GM19328 (cell line): ENCODE data around the gene CD99L2.

ENCODE experiments used
- ATAC-seq: cut with Tn5 transposase; IDR thresholded peaks from one replicate; pipeline ENCODE4 v1.9.1; 2021; ENCODE audit warnings: mild to moderate bottlenecking, moderate library complexity; ENCODE audit not compliant: unreplicated experiment

CD99L2 gene

DNA sequence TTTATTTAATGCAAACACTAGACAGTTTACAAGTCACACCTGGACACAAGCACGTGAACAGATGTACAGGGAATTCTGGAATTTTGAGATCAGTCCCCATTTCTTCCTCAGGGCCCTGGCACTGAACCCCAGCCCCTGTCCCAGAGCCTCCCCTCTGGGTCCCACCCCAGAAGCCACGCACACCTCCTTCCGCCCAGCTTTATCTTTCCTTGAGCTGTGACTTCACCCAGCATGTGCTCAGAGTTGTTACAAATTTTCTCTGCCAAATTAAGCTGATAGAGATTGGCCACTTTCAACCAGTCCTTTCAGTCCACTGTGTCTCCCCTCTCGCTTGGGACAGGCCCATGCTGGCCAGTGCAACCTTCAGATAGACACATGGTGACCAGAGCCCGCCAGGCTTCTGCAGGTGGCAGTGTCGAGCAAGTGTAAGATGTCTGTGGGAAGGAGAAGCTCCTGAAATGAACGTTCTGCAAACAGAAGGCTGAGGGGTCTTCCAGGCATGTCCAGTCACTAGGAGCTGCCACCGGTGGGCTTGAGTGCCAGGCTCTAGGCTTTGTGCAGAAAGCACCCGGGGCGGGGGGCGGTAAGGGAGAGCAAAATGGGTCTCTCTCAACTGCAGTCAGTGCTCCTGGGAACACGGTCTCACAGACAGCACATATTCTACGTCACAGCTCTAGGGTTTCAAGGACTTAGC is 132.0 kb downstream of the CD99L2 start:
- no peak for ATAC-seq

- no peak for ATAC-seq
These were observed 132.6 kb downstream of the CD99L2 start for GRCh38 chrX:150765782-150766350.

- ATAC-seq = no peak
These were observed 133.2 kb downstream of the CD99L2 start for GRCh38 chrX:150765237-150765636.

GRCh38 chrX:150763810-150764209 is 134.7 kb downstream of the CD99L2 start:
- ATAC-seq = no peak

GRCh38 chrX:150763303-150763797 is 135.1 kb downstream of the CD99L2 start:
- no peak for ATAC-seq

GRCh38 chrX:150762258-150763165 is 136.0 kb downstream of the CD99L2 start:
- ATAC-seq = no peak

GRCh38 chrX:150761819-150762216 is 136.7 kb downstream of the CD99L2 start:
- no peak for ATAC-seq

DNA sequence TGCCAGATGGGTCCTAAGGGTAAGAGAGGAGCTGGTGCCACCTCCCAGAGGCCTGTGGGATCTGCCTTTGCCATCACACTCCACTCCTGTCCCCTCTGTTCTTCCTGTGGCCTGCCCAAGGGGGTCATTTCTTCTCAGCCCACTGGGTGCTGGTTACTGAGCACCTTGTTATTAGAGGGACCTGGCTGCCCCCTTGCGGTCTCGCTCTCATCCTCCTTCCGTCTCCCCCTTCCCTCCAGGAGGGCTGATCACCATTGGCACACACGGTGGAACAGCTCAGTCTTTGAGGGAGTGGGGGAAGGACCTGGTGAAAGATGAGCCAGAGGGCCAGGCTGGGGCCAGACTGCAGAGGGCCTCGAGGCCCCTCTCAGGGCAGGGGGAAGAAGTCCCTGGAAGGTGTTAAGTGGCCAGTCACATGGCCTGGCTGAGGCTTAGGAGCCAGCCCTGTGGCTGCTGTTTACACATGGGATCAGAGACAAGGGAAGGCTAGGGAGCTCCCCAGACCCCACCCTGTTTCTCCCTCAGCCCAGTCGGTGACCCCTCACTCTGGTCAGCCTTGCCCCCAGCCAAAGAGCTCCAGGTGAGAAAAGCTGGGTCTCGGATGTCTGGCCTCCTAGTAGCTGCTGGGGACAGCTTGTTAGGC is 137.2 kb downstream of the CD99L2 start:
- ATAC-seq = no peak

GRCh38 chrX:150759568-150760416 is 138.7 kb downstream of the CD99L2 start:
- no peak for ATAC-seq

DNA sequence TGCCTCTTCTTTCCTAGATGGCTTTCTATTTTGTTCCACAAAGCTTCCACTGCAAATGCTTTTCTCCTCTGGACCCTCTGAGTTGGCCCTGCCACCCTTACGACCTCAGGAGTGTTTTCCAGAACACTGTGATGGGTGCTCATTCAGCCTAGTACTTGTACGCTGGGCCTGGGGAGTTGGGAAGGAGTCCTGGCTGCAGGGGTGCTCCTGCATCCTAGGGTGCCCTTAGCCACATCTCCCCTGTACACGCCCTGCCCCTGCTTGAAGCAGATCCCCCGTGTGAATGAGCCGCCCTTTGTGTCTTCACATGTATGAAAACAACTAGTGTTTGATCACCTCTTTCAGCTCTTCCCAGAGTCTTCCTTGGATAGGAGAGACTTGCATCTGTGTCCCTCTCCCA is 141.1 kb downstream of the CD99L2 start:
- ATAC-seq = no peak

- ATAC-seq = no peak
These were observed 144.5 kb downstream of the CD99L2 start for GRCh38 chrX:150753968-150754367.

DNA sequence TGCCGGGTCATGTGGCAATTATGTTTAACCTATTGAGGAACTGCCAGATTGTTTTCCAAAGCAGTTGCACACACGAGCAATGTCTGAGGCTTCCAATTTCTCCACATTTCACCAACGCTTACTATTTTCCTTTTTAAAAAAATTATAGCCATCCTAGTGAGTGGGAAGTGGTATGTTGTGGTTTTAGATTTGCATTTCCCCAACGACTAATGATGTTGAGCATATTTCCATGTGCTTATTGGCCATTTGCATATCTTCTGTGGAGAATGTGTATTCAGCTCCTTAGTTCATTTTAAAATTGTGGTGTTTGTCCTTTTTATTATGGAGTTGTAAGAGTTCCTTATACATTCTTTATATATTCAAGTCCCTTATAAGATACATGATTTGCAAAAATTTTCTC is 145.1 kb downstream of the CD99L2 start:
- ATAC-seq = no peak

- no peak for ATAC-seq
These were observed 146.3 kb downstream of the CD99L2 start for GRCh38 chrX:150752124-150752523.

- no peak for ATAC-seq
These were observed 162.0 kb downstream of the CD99L2 start for GRCh38 chrX:150736475-150736874.

- no peak for ATAC-seq
These were observed 166.7 kb downstream of the CD99L2 start for GRCh38 chrX:150731795-150732194.

GRCh38 chrX:150730719-150731118 is 167.7 kb downstream of the CD99L2 start:
- ATAC-seq = no peak

DNA sequence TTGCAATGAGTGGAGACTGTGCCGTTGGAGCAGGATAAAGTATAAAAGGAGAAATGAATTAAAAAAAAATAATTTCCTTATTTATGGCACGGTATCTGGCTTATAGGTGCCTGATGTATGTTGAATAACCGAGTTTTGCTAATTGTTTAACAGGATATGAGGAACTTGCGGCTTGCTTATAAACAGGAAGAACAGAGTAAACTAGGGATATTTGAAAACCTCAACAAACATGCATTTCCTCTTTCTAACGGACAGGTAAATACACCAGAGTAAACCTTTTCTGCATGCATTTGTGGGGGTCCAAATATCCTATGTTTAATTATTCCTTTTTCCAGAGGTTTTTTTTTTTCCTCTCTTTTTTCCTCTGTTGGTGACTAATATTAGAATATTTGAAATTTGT is 168.5 kb downstream of the CD99L2 start:
- ATAC-seq = no peak

DNA sequence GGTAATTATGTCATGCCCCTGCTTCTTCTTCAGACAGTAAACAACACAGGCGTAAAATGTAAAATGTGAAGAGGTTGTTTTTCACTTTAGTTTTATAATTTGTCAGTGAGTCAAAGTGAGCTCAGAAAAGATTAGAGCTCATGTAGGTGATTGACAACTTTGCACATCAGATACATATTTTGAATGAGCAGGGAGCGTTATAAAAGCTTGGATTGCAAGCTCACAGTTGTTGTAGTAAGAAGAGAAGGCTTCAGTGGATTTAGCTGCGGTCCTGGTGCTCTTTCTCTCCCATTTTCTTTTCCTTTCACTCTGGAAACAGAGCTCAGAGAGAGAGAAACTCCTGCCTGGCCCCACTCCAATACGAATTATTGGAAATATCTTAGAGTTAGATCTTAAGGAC is 178.8 kb downstream of the CD99L2 start:
- no peak for ATAC-seq
